AG04449 (cell line): ENCODE measurements around the gene KL.

Experiments
- CTCF ChIA-PET: fragments of 350-600 bp; formaldehyde crosslinking; extraction: SDS; loops from one replicate; lab custom pipeline; 2021; ENCODE audit warnings: antibody characterized with exemption; lab: Yijun Ruan, JAX
- POLR2A ChIA-PET: fragments of 400-600, 350-600 bp; formaldehyde crosslinking; extraction: SDS; loops from one replicate; lab custom pipeline; 2020; ENCODE audit warnings: antibody characterized with exemption, inconsistent platforms; lab: Yijun Ruan, JAX
- DNase-seq: peaks from one replicate; pipeline ENCODE4 v3.0.0-alpha.2; 2010; ENCODE audit warnings: low read depth, low spot score
- H3K4me3 ChIP-seq: 2 replicates; pipeline ENCODE4 v1.5.1; 2011; ENCODE audit warnings: low read depth, mild to moderate bottlenecking, control low read depth, low read length
- CTCF ChIP-seq: IDR thresholded peaks from one replicate; pipeline ENCODE4 v1.5.1; 2011; ENCODE audit warnings: mild to moderate bottlenecking, moderate library complexity, low read length, control low read depth, inconsistent platforms; ENCODE audit not compliant: insufficient read depth; ENCODE audit errors: missing control alignments

The KL gene

GRCh38 chr13:33076001-33076992 is 60.1 kb downstream of the KL start:
- CTCF ChIA-PET, result no interaction called here
- no peak overlapping the region for H3K4me3 ChIP-seq
- POLR2A ChIA-PET, result no interaction called here
- no peak for DNase-seq
- TF ChIP-seq CTCF, result no peak

GRCh38 chr13:33078263-33078662 is 62.0 kb downstream of the KL start:
- DNase-seq, result no peak
- H3K4me3 ChIP-seq, result no peak overlapping the region
- no peak for TF ChIP-seq CTCF
- CTCF ChIA-PET, result interaction anchor here (1.2 kb wide), 1 partner anchor 16 kb away, joined by 3 read pairs; no protein-coding TSS in a partner anchor
- POLR2A ChIA-PET, result no interaction called here

- H3K4me3 ChIP-seq, result no peak overlapping the region
- no peak for TF ChIP-seq CTCF
- POLR2A ChIA-PET, result no interaction called here
- CTCF ChIA-PET, result interaction anchor here (1.1 kb wide), 1 partner anchor 22 kb away, joined by 3 read pairs; no protein-coding TSS in a partner anchor
- no peak for DNase-seq
These were observed 63.7 kb downstream of the KL start for GRCh38 chr13:33079960-33080359.

GRCh38 chr13:33080972-33081590 is 64.9 kb downstream of the KL start:
- ChIA-PET CTCF (interaction anchor here (1.1 to 1.2 kb wide), 2 partner anchors 11 to 23 kb away, joined by 3 read pairs; no protein-coding TSS in a partner anchor), POLR2A (no interaction called here)
- H3K4me3 ChIP-seq, result no peak overlapping the region
- DNase-seq, result no peak
- no peak for TF ChIP-seq CTCF

GRCh38 chr13:33081666-33082065 is 65.4 kb downstream of the KL start:
- ChIA-PET POLR2A (no interaction called here), CTCF (interaction anchor here (1.2 kb wide), 1 partner anchor 12 kb away, joined by 3 read pairs; no protein-coding TSS in a partner anchor)
- no peak for TF ChIP-seq CTCF
- H3K4me3 ChIP-seq, result no peak overlapping the region
- DNase-seq, result no peak

- CTCF ChIA-PET, result no interaction called here
- no peak for TF ChIP-seq CTCF
- H3K4me3 ChIP-seq, result no peak overlapping the region
- POLR2A ChIA-PET, result no interaction called here
- DNase-seq, result no peak
These were observed 66.8 kb downstream of the KL start for GRCh38 chr13:33083054-33083453.
